ENCODE results near the gene DIPK2B.

DIPK2B gene

GRCh38 chrX:45200741-45201234, at the start of gene DIPK2B:
Gene DIPK2B, minus strand, starts transcription at chrX:45200876. Its CDS starts 50 bp downstream, at chrX:45200826.
- no peak for DNase-seq (ENCODE audit: low read depth in 3 of 3)

- no peak for DNase-seq (ENCODE audit: low read depth in 3 of 3)
These were observed 39.6 kb upstream of the DIPK2B start for GRCh38 chrX:45240301-45240700.

- no peak for DNase-seq (ENCODE audit: low read depth in 3 of 3)
These were observed 37.8 kb upstream of the DIPK2B start for GRCh38 chrX:45238489-45238888.

- no peak for DNase-seq (ENCODE audit: low read depth in 3 of 3)
These were observed 32.9 kb upstream of the DIPK2B start for GRCh38 chrX:45233531-45233930.

GRCh38 chrX:45232139-45232538, 31.5 kb upstream of the DIPK2B start:
- no peak for DNase-seq (ENCODE audit: low read depth in 3 of 3)

- DNase-seq (ENCODE audit: low read depth in 3 of 3), result no peak
These were observed 29.7 kb upstream of the DIPK2B start for GRCh38 chrX:45230410-45230809.

GRCh38 chrX:45229348-45229747, 28.7 kb upstream of the DIPK2B start:
- no peak for DNase-seq (ENCODE audit: low read depth in 3 of 3)

GRCh38 chrX:45228126-45228525, 27.4 kb upstream of the DIPK2B start:
- DNase-seq (ENCODE audit: low read depth in 3 of 3), result no peak

- no peak for DNase-seq (ENCODE audit: low read depth in 3 of 3)
These were observed 7.6 kb upstream of the DIPK2B start for GRCh38 chrX:45208121-45208856.

- no peak for DNase-seq (ENCODE audit: low read depth in 3 of 3)
These were observed 1.5 kb upstream of the DIPK2B start for GRCh38 chrX:45202171-45202570.

- no peak for DNase-seq (ENCODE audit: low read depth in 3 of 3)
These were observed 2.0 kb downstream of the DIPK2B start for GRCh38 chrX:45198706-45199105.

- no peak for DNase-seq (ENCODE audit: low read depth in 3 of 3)
These were observed 2.4 kb downstream of the DIPK2B start for GRCh38 chrX:45198301-45198700.

GRCh38 chrX:45196701-45197100, 4.0 kb downstream of the DIPK2B start:
- no peak for DNase-seq (ENCODE audit: low read depth in 3 of 3)

- DNase-seq (ENCODE audit: low read depth in 3 of 3), result no peak
These were observed 8.8 kb downstream of the DIPK2B start for GRCh38 chrX:45191820-45192409.

- DNase-seq (ENCODE audit: low read depth in 3 of 3), result no peak
These were observed 9.3 kb downstream of the DIPK2B start for GRCh38 chrX:45191383-45191782.

GRCh38 chrX:45187731-45188130, 12.9 kb downstream of the DIPK2B start:
- DNase-seq (ENCODE audit: low read depth in 3 of 3), result no peak

- DNase-seq (ENCODE audit: low read depth in 3 of 3), result no peak
These were observed 14.0 kb downstream of the DIPK2B start for GRCh38 chrX:45186643-45187026.

- no peak for DNase-seq (ENCODE audit: low read depth in 3 of 3)
These were observed 16.5 kb downstream of the DIPK2B start for GRCh38 chrX:45184211-45184610.

- DNase-seq (ENCODE audit: low read depth in 3 of 3), result no peak
These were observed 27.8 kb downstream of the DIPK2B start for GRCh38 chrX:45172890-45173289.

- no peak for DNase-seq (ENCODE audit: low read depth in 3 of 3)
These were observed 33.9 kb downstream of the DIPK2B start for GRCh38 chrX:45166781-45167180.

- no peak for DNase-seq (ENCODE audit: low read depth in 3 of 3)
These were observed 35.0 kb downstream of the DIPK2B start for GRCh38 chrX:45165726-45166125.

- DNase-seq (ENCODE audit: low read depth in 3 of 3), result no peak
These were observed 35.7 kb downstream of the DIPK2B start for GRCh38 chrX:45164995-45165394.

- no peak for DNase-seq (ENCODE audit: low read depth in 3 of 3)
These were observed 36.6 kb downstream of the DIPK2B start for GRCh38 chrX:45164021-45164621.

Data from stimulated activated CD4-positive, alpha-beta T cell treated with anti-CD3 and anti-CD28 coated beads, TNF-alpha, amount 100 ng/mL, for 48 hours (primary cell).